Stimulated activated CD4-positive, alpha-beta T cell treated with anti-CD3 and anti-CD28 coated beads, Interleukin-12 subunit alpha, Interleukin-12 subunit beta, amount 100 ng/mL, for 4 hours (primary cell): ENCODE measurements around the gene RBP2.

Experiments used
- DNase-seq: peaks from one replicate; pipeline ENCODE4 v3.0.0-alpha.2; 2020

Gene RBP2

GRCh38 chr3:139476348-139476747 is at the start of gene RBP2:
Gene RBP2, minus strand, starts transcription at chr3:139476516. Its CDS starts 57 bp downstream, at chr3:139476459.
- no peak for DNase-seq

- no peak for DNase-seq
Measured at GRCh38 chr3:139524841-139525636, 48.7 kb upstream of the RBP2 start.

- no peak for DNase-seq
Measured at GRCh38 chr3:139523718-139524117, 47.4 kb upstream of the RBP2 start.

- no peak for DNase-seq
Measured at GRCh38 chr3:139523166-139523565, 46.9 kb upstream of the RBP2 start.

GRCh38 chr3:139522421-139522820 is 46.1 kb upstream of the RBP2 start:
- DNase-seq: no peak

GRCh38 chr3:139521816-139522215 is 45.5 kb upstream of the RBP2 start:
- no peak for DNase-seq

GRCh38 chr3:139521144-139521543 is 44.8 kb upstream of the RBP2 start:
- no peak for DNase-seq

GRCh38 chr3:139519998-139520737 is 43.9 kb upstream of the RBP2 start:
- no peak for DNase-seq

GRCh38 chr3:139518926-139519842 is 42.9 kb upstream of the RBP2 start:
- no peak for DNase-seq

GRCh38 chr3:139518306-139518705 is 42.0 kb upstream of the RBP2 start:
- no peak for DNase-seq

GRCh38 chr3:139517321-139518065 is 41.2 kb upstream of the RBP2 start:
- DNase-seq: no peak

GRCh38 chr3:139514741-139515140 is 38.4 kb upstream of the RBP2 start:
- DNase-seq: no peak

GRCh38 chr3:139509631-139510030 is 33.3 kb upstream of the RBP2 start:
- DNase-seq: no peak

- no peak for DNase-seq
Measured at GRCh38 chr3:139506766-139507165, 30.4 kb upstream of the RBP2 start.

- no peak for DNase-seq
Measured at GRCh38 chr3:139505829-139506386, 29.6 kb upstream of the RBP2 start.

GRCh38 chr3:139499536-139499935 is 23.2 kb upstream of the RBP2 start:
- DNase-seq: no peak

- no peak for DNase-seq
Measured at GRCh38 chr3:139493826-139494385, 17.6 kb upstream of the RBP2 start.

GRCh38 chr3:139491966-139492365 is 15.7 kb upstream of the RBP2 start:
- DNase-seq: no peak

GRCh38 chr3:139491027-139491700 is 14.8 kb upstream of the RBP2 start:
- DNase-seq: no peak

GRCh38 chr3:139482206-139482605 is 5.9 kb upstream of the RBP2 start:
- no peak for DNase-seq

GRCh38 chr3:139481116-139481515 is 4.8 kb upstream of the RBP2 start:
- no peak for DNase-seq
